AG04449 (cell line): ENCODE results near the gene SLAIN2.
"Not testable (repeated sequence)": the region's sequence is repeated elsewhere in the genome, so short reads cannot be mapped to it uniquely, and the experiment has no call there.

ENCODE experiments used
- CTCF ChIA-PET: fragments of 350-600 bp; formaldehyde crosslinking; extraction: SDS; loops from one replicate; lab custom pipeline; 2021; ENCODE audit warnings: antibody characterized with exemption; lab: Yijun Ruan, JAX
- POLR2A ChIA-PET: fragments of 400-600, 350-600 bp; formaldehyde crosslinking; extraction: SDS; loops from one replicate; lab custom pipeline; 2020; ENCODE audit warnings: antibody characterized with exemption, inconsistent platforms; lab: Yijun Ruan, JAX
- DNase-seq: peaks from one replicate; pipeline ENCODE4 v3.0.0-alpha.2; 2010; ENCODE audit warnings: low read depth, low spot score
- H3K4me3 ChIP-seq: 2 replicates; pipeline ENCODE4 v1.5.1; 2011; ENCODE audit warnings: low read depth, mild to moderate bottlenecking, control low read depth, low read length
- CTCF ChIP-seq: IDR thresholded peaks from one replicate; pipeline ENCODE4 v1.5.1; 2011; ENCODE audit warnings: mild to moderate bottlenecking, moderate library complexity, low read length, control low read depth, inconsistent platforms; ENCODE audit not compliant: insufficient read depth; ENCODE audit errors: missing control alignments

Gene SLAIN2

GRCh38 chr4:48300004-48300403, 41.3 kb upstream of the SLAIN2 start:
- CTCF ChIA-PET, result no interaction called here
- no peak for TF ChIP-seq CTCF
- no peak overlapping the region for H3K4me3 ChIP-seq
- POLR2A ChIA-PET, result no interaction called here
- DNase-seq, result peak; percentile 40

GRCh38 chr4:48305508-48305907, 35.8 kb upstream of the SLAIN2 start:
- CTCF ChIA-PET, result interaction anchor here (1.1 kb wide), 1 partner anchor 141 kb away, joined by 3 read pairs; no protein-coding TSS in a partner anchor
- POLR2A ChIA-PET, result no interaction called here
- no peak for DNase-seq
- H3K4me3 ChIP-seq, result no peak overlapping the region
- TF ChIP-seq CTCF, result no peak

DNA sequence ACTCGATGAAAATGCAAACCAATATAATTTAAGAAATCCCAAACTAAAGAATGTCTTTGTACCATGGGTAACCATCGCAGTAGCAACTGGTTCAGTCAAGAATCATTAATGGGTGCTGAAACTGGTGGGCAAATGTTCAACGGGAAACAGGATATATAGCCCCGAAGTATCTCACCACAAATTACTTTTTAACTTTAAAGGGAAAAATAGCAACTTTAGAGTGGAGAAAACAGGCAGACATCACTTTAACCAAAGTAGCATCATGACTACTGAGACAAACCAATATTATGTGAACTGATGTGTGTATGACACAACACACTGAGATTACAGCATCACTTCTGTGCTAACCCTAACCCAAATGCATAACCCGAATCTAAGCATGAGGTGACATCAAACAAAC, 33.8 kb upstream of the SLAIN2 start:
- ChIA-PET POLR2A (no interaction called here), CTCF (no interaction called here)
- TF ChIP-seq CTCF, result no peak
- H3K4me3 ChIP-seq, result no peak overlapping the region
- DNase-seq, result no peak

GRCh38 chr4:48308901-48309300, 32.4 kb upstream of the SLAIN2 start:
- no peak overlapping the region for H3K4me3 ChIP-seq
- TF ChIP-seq CTCF, result no peak
- DNase-seq, result no peak
- ChIA-PET CTCF (no interaction called here), POLR2A (no interaction called here)

DNA sequence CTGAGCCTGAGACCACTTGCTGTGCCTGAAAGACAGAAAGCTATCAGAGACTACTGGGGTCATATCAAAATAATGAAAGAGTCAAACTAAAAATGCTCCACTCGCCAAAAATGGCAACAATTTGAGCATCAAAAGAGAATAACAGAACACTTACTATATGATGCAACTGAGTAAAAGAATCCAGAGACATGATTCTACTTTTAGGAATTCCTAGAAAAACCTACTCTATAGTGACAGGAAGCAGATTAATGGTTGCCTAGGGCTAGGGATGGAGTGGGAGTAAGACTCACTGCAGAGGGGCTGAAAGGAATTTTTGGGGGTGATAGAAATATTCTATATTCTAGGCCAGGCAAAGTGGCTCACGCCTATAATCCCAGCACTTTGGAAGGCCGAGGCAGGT, 29.4 kb upstream of the SLAIN2 start:
- no peak for DNase-seq
- no peak overlapping the region for H3K4me3 ChIP-seq
- POLR2A ChIA-PET, result no interaction called here
- CTCF ChIA-PET, result interaction anchor here (1.2 to 2.1 kb wide), 3 partner anchors 17 to 234 kb away, joined by 3 to 8 read pairs (median 3); no protein-coding TSS in a partner anchor
- no peak for TF ChIP-seq CTCF

- H3K4me3 ChIP-seq, POLR2A ChIA-PET, DNase-seq: not testable (repeated sequence)
- CTCF ChIA-PET, result interaction anchor here (1.3 to 2.3 kb wide), 3 partner anchors 12 to 231 kb away, joined by 4 to 14 read pairs (median 13); no protein-coding TSS in a partner anchor
Measured at GRCh38 chr4:48314746-48315145, 26.6 kb upstream of the SLAIN2 start.
